Mammary epithelial cell (primary cell): Measurements from ENCODE around the gene TTC28.

Source experiments
- CTCF ChIP-seq, 2 donors: IDR thresholded peaks in 1 of 2; conservative IDR thresholded peaks in 1 of 2; 2 replicates each; pipeline ENCODE4 v1.5.1; 2011 to 2012; ENCODE audit warnings: inconsistent platforms in 2 of 2, low read length in 2 of 2, mild to moderate bottlenecking in 2 of 2, control low read depth in 1 of 2, low read depth in 1 of 2; ENCODE audit not compliant: insufficient read depth in 1 of 2; ENCODE audit errors: extremely low read depth in 1 of 2
- EZH2 ChIP-seq: IDR thresholded peaks from 2 replicates; pipeline ENCODE4 v1.6.1; 2012; ENCODE audit warnings: low read length, inconsistent platforms, borderline replicate concordance

- TF ChIP-seq CTCF (conservative IDR thresholded peaks at IDR 0.05 in 1 of 2, IDR thresholded peaks at IDR 0.05 in 1 of 2; ENCODE audit: extremely low read depth in 1 of 2, insufficient read depth in 1 of 2, low read depth in 1 of 2, low read length in 2 of 2) = no peak
- TF ChIP-seq EZH2 = no peak
Measured at GRCh38 chr22:28120691-28121592, 558.7 kb downstream of the TTC28 start.
